Measurements from ENCODE around the gene PACSIN1. TPM values are rescaled to one million over a fixed set of nuclear protein-coding genes. Genes with fewer than 3 reads are reported as not detected.

The PACSIN1 gene
- total and polyA plus RNA-seq, 2 donors (not counting 3 experiments of a cell fraction or from before 2014, with no cell fraction given), result 0.03 TPM; not detected in 1

DNA sequence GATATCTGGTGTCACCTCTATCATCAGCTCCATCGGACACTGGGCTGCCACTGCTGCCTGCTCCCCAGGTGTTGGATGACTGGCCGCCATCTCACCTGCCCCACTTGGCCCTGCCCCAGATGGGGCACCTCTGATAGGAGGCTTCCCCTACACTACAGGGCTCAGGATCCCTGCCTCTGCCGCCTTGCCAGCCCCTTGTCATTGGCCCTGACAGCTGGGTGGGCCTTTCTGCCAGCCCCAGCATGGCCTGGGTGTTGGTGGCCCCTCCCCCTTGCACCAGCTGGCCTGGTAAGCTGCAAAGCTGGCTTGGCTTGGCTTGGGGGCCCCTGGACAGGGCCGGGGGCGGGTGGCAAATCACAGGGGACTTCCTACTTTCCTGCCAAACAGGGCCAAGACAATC lies 10.6 kb downstream of the PACSIN1 start:
- no peak for TF ChIP-seq MYC (IDR thresholded peaks at IDR 0.05; ENCODE audit: low read depth, low read length)
- Histone ChIP-seq H4K20me1 (replicated peaks; ENCODE audit: control insufficient read depth, extremely low read depth, insufficient read depth, low read length) (no peaks in the 10 kb centered on the region), H3K27ac (ENCODE audit: insufficient read depth, low read depth, low read length) (no peak overlapping the region), H3K4me3 (replicated peaks in 1 of 3; ENCODE audit: insufficient read depth in 1 of 3, low read depth in 1 of 3, low read length in 3 of 3) (no peak overlapping the region), H3K9me1 (replicated peaks; ENCODE audit: control insufficient read depth, extremely low read depth, insufficient read depth, low read length) (no peaks in the 10 kb centered on the region), H3K79me2 (ENCODE audit: control insufficient read depth, insufficient read depth, low read length) (no peaks in the 10 kb centered on the region), H3K36me3 (ENCODE audit: control insufficient read depth in 2 of 2, extremely low read depth in 1 of 2, insufficient read depth in 2 of 2, low read length in 2 of 2) (no peaks in the 10 kb centered on the region), H3K4me2 (ENCODE audit: insufficient read depth, low read length) (no peak overlapping the region), H2AFZ (ENCODE audit: low read depth, low read length) (no peak overlapping the region), H3K9me3 (replicated peaks; ENCODE audit: control insufficient read depth, insufficient read depth, low read length) (no peaks in the 10 kb centered on the region), H3K9ac (replicated peaks; ENCODE audit: extremely low read depth, insufficient read depth, low read length) (no peak overlapping the region), H3K4me1 (ENCODE audit: control insufficient read depth, extremely low read depth, insufficient read depth, low read length) (no peaks in the 10 kb centered on the region), H3K27me3 (ENCODE audit: control insufficient read depth in 2 of 2, insufficient read depth in 2 of 2, low read length in 2 of 2) (no peaks in the 10 kb centered on the region)
- intact Hi-C loops (cut with micrococcal nuclease), result no loop called here
- ChIA-PET CTCF (interaction anchor here (1.2 to 2.4 kb wide), 3 partner anchors 16 to 133 kb away, joined by 3 to 19 read pairs (median 5); no protein-coding TSS in a partner anchor), POLR2A (no interaction called here)
- dilution Hi-C loops (cut with MboI; ENCODE audit: extremely low pct_ligation_motif_present, low sequenced_read_pairs), result no loop called here
- no peak for DNase-seq (ENCODE audit: low read depth, low spot score)
- no TSS peak for BruUV-seq (replicated peaks)
- FAIRE-seq, result no peak

DNA sequence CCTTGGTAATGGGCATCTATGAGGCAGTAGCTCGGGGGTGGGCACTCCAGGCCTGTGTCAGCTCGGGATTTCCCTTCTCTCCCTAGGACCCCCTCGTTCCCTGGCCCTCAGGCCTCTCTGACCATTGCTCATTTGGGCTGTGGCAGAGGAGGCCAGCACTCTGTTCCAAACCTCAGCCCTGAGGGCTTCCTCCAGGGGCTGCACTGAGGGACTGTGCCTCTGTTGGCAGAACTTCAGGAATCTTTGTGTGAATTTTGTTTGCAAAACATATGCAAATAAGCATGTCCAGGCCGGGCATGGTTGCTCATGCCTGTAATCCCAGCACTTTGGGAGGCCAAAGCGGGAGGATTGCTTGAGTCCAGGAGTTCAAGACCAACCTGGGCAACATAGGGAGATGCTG lies 11.0 kb downstream of the PACSIN1 start:
- H3K9me3 ChIP-seq (replicated peaks; ENCODE audit: control insufficient read depth, insufficient read depth, low read length), result no peaks in the 10 kb centered on the region
- no peak overlapping the region for H2AFZ ChIP-seq (ENCODE audit: low read depth, low read length)
- H3K4me1 ChIP-seq (ENCODE audit: control insufficient read depth, extremely low read depth, insufficient read depth, low read length), result no peaks in the 10 kb centered on the region
- H3K9ac ChIP-seq (replicated peaks; ENCODE audit: extremely low read depth, insufficient read depth, low read length), result no peak overlapping the region
- no peak overlapping the region for H3K4me2 ChIP-seq (ENCODE audit: insufficient read depth, low read length)
- no peaks in the 10 kb centered on the region for H3K79me2 ChIP-seq (ENCODE audit: control insufficient read depth, insufficient read depth, low read length)
- DNase-seq (ENCODE audit: low read depth, low spot score) (no peak), FAIRE-seq (no peak)
- ChIA-PET POLR2A (no interaction called here), CTCF (interaction anchor here (2.4 kb wide), 1 partner anchor 17 kb away, joined by 19 read pairs; no protein-coding TSS in a partner anchor)
- H3K9me1 ChIP-seq (replicated peaks; ENCODE audit: control insufficient read depth, extremely low read depth, insufficient read depth, low read length), result no peaks in the 10 kb centered on the region
- BruUV-seq (replicated peaks), result no TSS peak
- no peak overlapping the region for H3K27ac ChIP-seq (ENCODE audit: insufficient read depth, low read depth, low read length)
- intact Hi-C loops (cut with micrococcal nuclease) (no loop called here), dilution Hi-C loops (cut with MboI; ENCODE audit: extremely low pct_ligation_motif_present, low sequenced_read_pairs) (no loop called here)
- no peaks in the 10 kb centered on the region for H3K36me3 ChIP-seq (ENCODE audit: control insufficient read depth in 2 of 2, extremely low read depth in 1 of 2, insufficient read depth in 2 of 2, low read length in 2 of 2)
- no peak overlapping the region for H3K4me3 ChIP-seq (replicated peaks in 1 of 3; ENCODE audit: insufficient read depth in 1 of 3, low read depth in 1 of 3, low read length in 3 of 3)
- TF ChIP-seq MYC (IDR thresholded peaks at IDR 0.05; ENCODE audit: low read depth, low read length) (no peak), JUN (IDR thresholded peaks at IDR 0.05; ENCODE audit: borderline replicate concordance, insufficient read depth, insufficient read length, low read depth) (no peak), FOS (IDR thresholded peaks at IDR 0.05; ENCODE audit: borderline replicate concordance, insufficient read depth, low read length) (no peak), GATA2 (IDR thresholded peaks at IDR 0.05; ENCODE audit: insufficient read depth, insufficient read length, low read depth, low read length) (no peak), POLR2AphosphoS5 (IDR thresholded peaks at IDR 0.05; ENCODE audit: insufficient read depth, low read depth, low read length) (no peak), POLR2A (IDR thresholded peaks at IDR 0.05; ENCODE audit: low read depth, low read length) (no peak), EZH2 (IDR thresholded peaks at IDR 0.05; ENCODE audit: borderline replicate concordance, low read depth, low read length, severe bottlenecking) (no peak)
- TF ChIP-seq, protein P1, sequence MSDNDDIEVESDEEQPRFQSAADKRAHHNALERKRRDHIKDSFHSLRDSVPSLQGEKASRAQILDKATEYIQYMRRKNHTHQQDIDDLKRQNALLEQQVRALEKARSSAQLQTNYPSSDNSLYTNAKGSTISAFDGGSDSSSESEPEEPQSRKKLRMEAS (IDR thresholded peaks at IDR 0.05; ENCODE audit: insufficient read depth, insufficient read length), result no peak
- TF ChIP-seq, protein P2, sequence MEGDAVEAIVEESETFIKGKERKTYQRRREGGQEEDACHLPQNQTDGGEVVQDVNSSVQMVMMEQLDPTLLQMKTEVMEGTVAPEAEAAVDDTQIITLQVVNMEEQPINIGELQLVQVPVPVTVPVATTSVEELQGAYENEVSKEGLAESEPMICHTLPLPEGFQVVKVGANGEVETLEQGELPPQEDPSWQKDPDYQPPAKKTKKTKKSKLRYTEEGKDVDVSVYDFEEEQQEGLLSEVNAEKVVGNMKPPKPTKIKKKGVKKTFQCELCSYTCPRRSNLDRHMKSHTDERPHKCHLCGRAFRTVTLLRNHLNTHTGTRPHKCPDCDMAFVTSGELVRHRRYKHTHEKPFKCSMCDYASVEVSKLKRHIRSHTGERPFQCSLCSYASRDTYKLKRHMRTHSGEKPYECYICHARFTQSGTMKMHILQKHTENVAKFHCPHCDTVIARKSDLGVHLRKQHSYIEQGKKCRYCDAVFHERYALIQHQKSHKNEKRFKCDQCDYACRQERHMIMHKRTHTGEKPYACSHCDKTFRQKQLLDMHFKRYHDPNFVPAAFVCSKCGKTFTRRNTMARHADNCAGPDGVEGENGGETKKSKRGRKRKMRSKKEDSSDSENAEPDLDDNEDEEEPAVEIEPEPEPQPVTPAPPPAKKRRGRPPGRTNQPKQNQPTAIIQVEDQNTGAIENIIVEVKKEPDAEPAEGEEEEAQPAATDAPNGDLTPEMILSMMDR (IDR thresholded peaks at IDR 0.05; ENCODE audit: extremely low read depth in 1 of 2, insufficient read depth in 1 of 2, low read depth in 1 of 2, low read length in 2 of 2), result no peak
- no peaks in the 10 kb centered on the region for H4K20me1 ChIP-seq (replicated peaks; ENCODE audit: control insufficient read depth, extremely low read depth, insufficient read depth, low read length)
- no peaks in the 10 kb centered on the region for H3K27me3 ChIP-seq (ENCODE audit: control insufficient read depth in 2 of 2, insufficient read depth in 2 of 2, low read length in 2 of 2)

Measured in endothelial cell of umbilical vein (primary cell).